WERI-Rb-1 (cell line): ENCODE results near the gene PDC.

Experiments
- DNase-seq: peaks from one replicate; pipeline ENCODE4 v3.0.0-alpha.2; 2020
- H3K27ac ChIP-seq: fragments of 250-450 bp; sonication (Bioruptor Pico); 2 replicates; pipeline ENCODE4 v1.5.1; 2020; ENCODE audit warnings: mild to moderate bottlenecking, moderate library complexity
- H3K27me3 ChIP-seq: fragments of 250-450 bp; sonication (Bioruptor Pico); 2 replicates; pipeline ENCODE4 v1.5.1; 2021; ENCODE audit warnings: mild to moderate bottlenecking, low read depth, moderate library complexity; ENCODE audit not compliant: insufficient read depth, severe bottlenecking
- H3K36me3 ChIP-seq: fragments of 250-450 bp; sonication (Bioruptor Pico); 2 replicates; pipeline ENCODE4 v1.5.1; 2020; ENCODE audit warnings: mild to moderate bottlenecking, moderate library complexity
- H3K4me3 ChIP-seq: 2 replicates; pipeline ENCODE4 v1.5.1; 2011; ENCODE audit warnings: low read depth, mild to moderate bottlenecking, control low read depth, low read length
- H3K9me3 ChIP-seq: fragments of 250-450 bp; sonication (Bioruptor Pico); 2 replicates; pipeline ENCODE4 v1.5.1; 2021; ENCODE audit warnings: mild to moderate bottlenecking, moderate library complexity; ENCODE audit not compliant: severe bottlenecking
- TF ChIP-seq, protein P1 (sequence below): IDR thresholded peaks from 2 replicates; pipeline ENCODE4 v1.5.1; 2011; ENCODE audit warnings: low read depth, mild to moderate bottlenecking, control low read depth, inconsistent platforms, low read length

The PDC gene

DNA sequence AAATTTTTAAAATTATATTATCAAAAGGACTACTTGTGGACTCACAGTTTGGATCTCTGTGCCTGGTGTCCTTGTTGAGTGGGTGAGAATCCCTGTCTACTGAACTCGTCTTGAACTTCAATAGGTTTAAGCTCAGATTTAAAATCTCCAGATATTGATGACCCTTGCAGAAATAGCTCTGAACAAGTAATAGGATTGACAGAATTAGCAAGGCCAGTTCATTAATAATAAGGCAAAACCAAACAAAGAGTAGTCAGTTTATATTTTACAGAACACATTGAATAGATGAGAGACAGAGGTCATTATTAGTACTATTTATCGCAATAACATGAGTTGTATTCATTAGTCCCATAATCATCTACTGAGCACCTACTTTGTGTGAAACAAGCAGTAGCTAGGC, at the start of gene PDC:
TSS of gene PDC (minus strand) at position 101 of the 400 bp plus-strand sequence. CDS start 11,655 bp downstream, outside the sequence.
- TF ChIP-seq, protein P1, sequence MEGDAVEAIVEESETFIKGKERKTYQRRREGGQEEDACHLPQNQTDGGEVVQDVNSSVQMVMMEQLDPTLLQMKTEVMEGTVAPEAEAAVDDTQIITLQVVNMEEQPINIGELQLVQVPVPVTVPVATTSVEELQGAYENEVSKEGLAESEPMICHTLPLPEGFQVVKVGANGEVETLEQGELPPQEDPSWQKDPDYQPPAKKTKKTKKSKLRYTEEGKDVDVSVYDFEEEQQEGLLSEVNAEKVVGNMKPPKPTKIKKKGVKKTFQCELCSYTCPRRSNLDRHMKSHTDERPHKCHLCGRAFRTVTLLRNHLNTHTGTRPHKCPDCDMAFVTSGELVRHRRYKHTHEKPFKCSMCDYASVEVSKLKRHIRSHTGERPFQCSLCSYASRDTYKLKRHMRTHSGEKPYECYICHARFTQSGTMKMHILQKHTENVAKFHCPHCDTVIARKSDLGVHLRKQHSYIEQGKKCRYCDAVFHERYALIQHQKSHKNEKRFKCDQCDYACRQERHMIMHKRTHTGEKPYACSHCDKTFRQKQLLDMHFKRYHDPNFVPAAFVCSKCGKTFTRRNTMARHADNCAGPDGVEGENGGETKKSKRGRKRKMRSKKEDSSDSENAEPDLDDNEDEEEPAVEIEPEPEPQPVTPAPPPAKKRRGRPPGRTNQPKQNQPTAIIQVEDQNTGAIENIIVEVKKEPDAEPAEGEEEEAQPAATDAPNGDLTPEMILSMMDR = no peak
- peak within 1 kb of the TSS; percentile 39 for H3K4me3 ChIP-seq
- H3K27me3 ChIP-seq = no peaks in the 10 kb centered on the region
- DNase-seq = no peak
- H3K27ac ChIP-seq = peak within 1 kb of the TSS; percentile 68
- no peaks in the 10 kb centered on the region for H3K9me3 ChIP-seq
- no peaks in the 10 kb centered on the region for H3K36me3 ChIP-seq

DNA sequence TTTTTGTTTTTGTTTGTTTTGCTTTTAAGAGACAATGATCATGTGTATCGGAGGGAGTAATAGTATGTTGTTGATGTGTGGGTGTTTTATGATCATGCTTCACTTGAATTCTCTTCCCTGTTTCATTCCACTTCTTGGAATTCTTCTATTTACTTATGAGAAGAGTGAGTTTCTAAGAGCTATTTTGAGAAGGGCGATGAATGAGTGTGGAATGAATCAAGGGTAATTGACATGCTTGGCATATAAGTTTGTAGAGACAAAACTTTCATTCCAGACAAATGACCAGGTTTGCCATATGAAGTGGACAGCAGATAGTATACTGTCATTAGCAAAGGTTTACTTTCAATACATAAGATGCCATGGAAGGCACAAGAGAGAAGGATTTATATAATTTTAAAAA, 42.3 kb upstream of the PDC start:
- TF ChIP-seq, protein P1 = no peak
- no peak overlapping the region for H3K4me3 ChIP-seq
- no peaks in the 10 kb centered on the region for H3K9me3 ChIP-seq
- no peak overlapping the region for H3K27ac ChIP-seq
- H3K27me3 ChIP-seq = no peaks in the 10 kb centered on the region
- DNase-seq = no peak
- no peaks in the 10 kb centered on the region for H3K36me3 ChIP-seq

DNA sequence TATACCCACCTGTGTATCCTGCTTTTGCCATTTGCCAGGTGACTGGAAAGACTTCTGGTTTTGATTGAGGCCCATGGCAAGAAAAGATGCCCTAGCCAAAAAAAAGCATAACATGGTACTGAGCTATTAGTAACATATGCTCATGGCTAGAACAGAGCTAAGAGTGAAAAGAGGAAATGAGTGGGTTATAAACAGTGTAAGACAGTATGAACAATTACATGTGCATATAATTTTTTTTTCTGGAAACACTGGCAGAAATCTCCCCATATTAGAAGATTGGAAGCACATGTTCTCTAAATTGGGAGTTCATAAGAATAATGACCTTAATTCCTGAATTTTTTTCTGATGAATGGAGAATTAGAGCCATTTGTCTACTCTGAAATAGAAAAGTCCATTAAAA, 41.2 kb upstream of the PDC start:
- H3K4me3 ChIP-seq = no peak overlapping the region
- H3K27me3 ChIP-seq = no peaks in the 10 kb centered on the region
- TF ChIP-seq, protein P1 = no peak
- DNase-seq = no peak
- no peaks in the 10 kb centered on the region for H3K36me3 ChIP-seq
- no peaks in the 10 kb centered on the region for H3K9me3 ChIP-seq
- H3K27ac ChIP-seq = no peak overlapping the region

DNA sequence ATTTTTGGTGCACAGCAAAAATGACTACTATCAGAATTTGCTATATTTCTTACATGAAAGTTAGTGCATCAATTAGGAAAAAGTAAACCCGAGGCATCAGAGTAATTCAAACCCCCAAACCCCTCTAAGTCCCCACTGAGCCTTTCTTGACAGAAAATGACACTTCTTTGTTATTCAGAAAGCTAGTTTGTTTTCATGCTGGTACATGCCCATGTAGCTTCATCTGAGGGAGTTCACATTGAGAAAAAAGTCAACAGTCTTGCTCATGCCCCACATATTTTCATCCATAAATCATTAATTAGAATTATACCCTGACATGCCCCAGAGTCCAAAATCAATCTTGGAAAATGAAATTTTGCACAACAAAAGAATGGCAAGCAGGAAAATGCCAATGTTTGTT, 39.9 kb upstream of the PDC start:
- no peaks in the 10 kb centered on the region for H3K27me3 ChIP-seq
- DNase-seq = no peak
- TF ChIP-seq, protein P1 = no peak
- no peaks in the 10 kb centered on the region for H3K9me3 ChIP-seq
- no peak overlapping the region for H3K27ac ChIP-seq
- H3K36me3 ChIP-seq = no peaks in the 10 kb centered on the region
- H3K4me3 ChIP-seq = no peak overlapping the region

DNA sequence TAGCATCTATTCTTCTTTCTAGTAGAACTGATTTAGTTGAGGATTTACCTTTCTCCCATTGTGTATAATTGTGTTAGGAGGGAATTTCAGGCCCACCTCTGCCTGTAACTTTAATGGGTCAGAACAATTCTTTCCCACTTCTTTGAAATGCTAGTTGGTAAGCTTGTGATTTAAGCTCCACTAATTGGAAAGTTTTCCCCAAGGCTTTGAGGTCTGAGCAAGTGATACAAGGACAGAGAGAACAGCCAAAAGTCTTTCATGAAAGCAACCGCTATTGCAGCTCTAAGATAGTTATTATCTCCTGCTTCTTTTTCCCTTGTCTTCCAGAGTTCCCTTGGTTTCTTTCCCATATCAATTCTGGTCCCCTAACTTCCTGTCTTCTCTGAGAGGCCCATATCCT, 38.7 kb upstream of the PDC start:
- H3K9me3 ChIP-seq = no peaks in the 10 kb centered on the region
- no peak for DNase-seq
- H3K27me3 ChIP-seq = no peaks in the 10 kb centered on the region
- TF ChIP-seq, protein P1 = no peak
- H3K4me3 ChIP-seq = no peak overlapping the region
- no peak overlapping the region for H3K27ac ChIP-seq
- no peaks in the 10 kb centered on the region for H3K36me3 ChIP-seq

DNA sequence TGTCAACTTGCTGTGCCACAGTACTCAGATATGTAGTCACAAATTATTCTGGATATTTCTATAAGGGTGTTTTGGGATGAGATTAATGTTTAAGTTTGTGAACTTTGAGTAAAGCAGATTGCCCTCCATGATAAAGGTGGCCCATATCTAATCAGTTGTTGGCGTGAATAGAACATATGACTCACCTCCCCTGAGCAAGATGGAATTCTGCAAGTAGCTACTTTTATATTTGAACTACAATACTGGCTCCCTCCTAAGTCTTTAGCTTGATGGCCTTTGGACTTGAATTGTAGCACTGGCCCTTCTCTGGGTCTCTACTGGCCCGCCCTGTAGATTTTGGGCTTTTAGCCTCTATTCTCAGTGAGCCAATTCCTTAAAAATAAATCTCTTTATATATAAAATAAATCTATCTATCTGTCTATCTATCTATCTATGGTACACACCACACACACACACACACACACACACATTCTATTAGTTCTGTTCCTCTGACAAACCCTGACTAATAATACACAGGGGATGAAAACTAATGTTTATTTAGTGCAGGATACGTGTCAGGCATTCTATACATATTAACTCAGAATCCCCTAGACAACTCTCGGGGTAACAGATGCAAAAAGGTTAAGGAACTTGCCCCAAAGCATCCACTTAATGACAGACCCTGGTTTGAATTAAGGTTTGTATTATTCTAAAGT, 37.9 kb upstream of the PDC start:
- TF ChIP-seq, protein P1 = no peak
- Histone ChIP-seq H3K36me3 (no peaks in the 10 kb centered on the region), H3K27me3 (no peaks in the 10 kb centered on the region), H3K9me3 (no peaks in the 10 kb centered on the region), H3K27ac (no peak overlapping the region), H3K4me3 (no peak overlapping the region)
- no peak for DNase-seq
